ENCODE measurements around the gene VOPP1.

DNA sequence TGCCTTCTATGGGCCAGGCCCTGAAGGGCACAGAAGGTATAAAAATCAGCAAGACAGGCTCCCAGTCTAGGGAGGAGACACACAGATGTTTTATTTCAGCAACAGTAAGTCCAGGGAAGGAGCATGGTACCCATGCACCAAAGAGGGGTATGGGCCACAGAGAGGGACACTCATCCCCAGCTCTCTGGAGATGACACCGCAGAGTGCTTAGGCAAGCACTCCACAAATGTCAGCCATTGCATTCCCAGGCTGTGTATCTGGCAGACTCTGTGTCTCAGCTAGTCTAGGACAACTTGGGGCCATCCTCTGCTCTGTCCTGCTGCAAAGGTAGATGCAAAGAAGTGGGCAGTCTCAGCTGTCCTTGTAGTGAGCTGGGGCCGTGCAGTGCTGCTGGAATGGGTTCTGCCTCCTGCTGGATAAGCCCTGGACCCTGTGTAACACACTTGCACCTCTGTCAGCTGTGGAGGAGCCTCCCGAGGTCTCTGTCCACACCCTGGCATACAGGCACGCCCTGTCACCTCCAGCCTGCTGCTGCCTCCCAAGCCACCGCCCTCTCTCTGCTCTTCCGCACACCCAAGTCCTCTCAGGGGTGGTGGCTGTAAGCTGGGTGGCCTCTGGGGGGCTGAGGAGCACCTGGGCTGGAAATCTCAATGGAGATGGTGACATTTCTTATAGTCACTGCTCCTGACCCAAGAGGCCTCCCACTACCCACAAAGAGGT is 57.6 kb downstream of the VOPP1 start:
- TF ChIP-seq TAF1 (IDR thresholded peaks at IDR 0.05; ENCODE audit: low read depth): no peak
- TF ChIP-seq RAD21 (IDR thresholded peaks at IDR 0.05; ENCODE audit: low read depth): no peak
- no peak for TF ChIP-seq YY1 (IDR thresholded peaks at IDR 0.05; ENCODE audit: low read depth)
- no peak for TF ChIP-seq EP300 (IDR thresholded peaks at IDR 0.05; ENCODE audit: borderline replicate concordance)
- TF ChIP-seq CREB1 (IDR thresholded peaks at IDR 0.05; ENCODE audit: low read depth): no peak
- TF ChIP-seq, protein P1, sequence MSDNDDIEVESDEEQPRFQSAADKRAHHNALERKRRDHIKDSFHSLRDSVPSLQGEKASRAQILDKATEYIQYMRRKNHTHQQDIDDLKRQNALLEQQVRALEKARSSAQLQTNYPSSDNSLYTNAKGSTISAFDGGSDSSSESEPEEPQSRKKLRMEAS (IDR thresholded peaks at IDR 0.05): no peak
- TF ChIP-seq CEBPB (IDR thresholded peaks at IDR 0.05): no peak
- no peak for TF ChIP-seq TCF12 (IDR thresholded peaks at IDR 0.05; ENCODE audit: low read depth)
- no peak for TF ChIP-seq FOXM1 (IDR thresholded peaks at IDR 0.05; ENCODE audit: borderline replicate concordance, low read depth)
- TF ChIP-seq, protein P2, sequence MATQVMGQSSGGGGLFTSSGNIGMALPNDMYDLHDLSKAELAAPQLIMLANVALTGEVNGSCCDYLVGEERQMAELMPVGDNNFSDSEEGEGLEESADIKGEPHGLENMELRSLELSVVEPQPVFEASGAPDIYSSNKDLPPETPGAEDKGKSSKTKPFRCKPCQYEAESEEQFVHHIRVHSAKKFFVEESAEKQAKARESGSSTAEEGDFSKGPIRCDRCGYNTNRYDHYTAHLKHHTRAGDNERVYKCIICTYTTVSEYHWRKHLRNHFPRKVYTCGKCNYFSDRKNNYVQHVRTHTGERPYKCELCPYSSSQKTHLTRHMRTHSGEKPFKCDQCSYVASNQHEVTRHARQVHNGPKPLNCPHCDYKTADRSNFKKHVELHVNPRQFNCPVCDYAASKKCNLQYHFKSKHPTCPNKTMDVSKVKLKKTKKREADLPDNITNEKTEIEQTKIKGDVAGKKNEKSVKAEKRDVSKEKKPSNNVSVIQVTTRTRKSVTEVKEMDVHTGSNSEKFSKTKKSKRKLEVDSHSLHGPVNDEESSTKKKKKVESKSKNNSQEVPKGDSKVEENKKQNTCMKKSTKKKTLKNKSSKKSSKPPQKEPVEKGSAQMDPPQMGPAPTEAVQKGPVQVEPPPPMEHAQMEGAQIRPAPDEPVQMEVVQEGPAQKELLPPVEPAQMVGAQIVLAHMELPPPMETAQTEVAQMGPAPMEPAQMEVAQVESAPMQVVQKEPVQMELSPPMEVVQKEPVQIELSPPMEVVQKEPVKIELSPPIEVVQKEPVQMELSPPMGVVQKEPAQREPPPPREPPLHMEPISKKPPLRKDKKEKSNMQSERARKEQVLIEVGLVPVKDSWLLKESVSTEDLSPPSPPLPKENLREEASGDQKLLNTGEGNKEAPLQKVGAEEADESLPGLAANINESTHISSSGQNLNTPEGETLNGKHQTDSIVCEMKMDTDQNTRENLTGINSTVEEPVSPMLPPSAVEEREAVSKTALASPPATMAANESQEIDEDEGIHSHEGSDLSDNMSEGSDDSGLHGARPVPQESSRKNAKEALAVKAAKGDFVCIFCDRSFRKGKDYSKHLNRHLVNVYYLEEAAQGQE (IDR thresholded peaks at IDR 0.05; ENCODE audit: low read depth): no peak
- no peak for TF ChIP-seq EGR1 (IDR thresholded peaks at IDR 0.05)
